ENCODE data around the gene FAM241A.
"Not testable (repeated sequence)": the region's sequence is repeated elsewhere in the genome, so short reads cannot be mapped to it uniquely, and the experiment has no call there.

Gene FAM241A

DNA sequence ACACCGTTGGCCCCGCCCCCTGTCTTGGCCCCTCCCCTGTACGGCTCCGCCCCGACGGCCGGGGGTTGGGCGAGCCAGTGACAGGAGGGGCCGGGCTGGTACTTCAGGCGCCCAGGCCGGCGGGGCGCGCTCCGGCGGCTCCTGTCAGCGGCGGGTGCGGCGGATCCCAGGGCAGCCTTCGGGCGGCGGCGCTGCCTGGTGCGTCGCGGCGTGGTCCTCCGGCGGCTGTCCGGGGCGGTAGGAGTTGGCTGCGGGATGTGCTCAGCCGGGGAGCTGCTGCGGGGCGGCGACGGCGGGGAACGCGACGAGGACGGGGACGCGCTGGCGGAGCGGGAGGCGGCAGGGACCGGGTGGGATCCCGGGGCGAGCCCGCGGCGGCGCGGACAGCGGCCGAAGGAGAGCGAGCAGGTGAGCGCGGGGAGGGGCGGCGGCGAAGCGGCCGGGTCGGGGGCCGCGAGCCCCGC is at the start of gene FAM241A:
Gene FAM241A (plus strand): TSS at position 129 of the 464 bp plus-strand sequence. CDS start 127 bp downstream, at position 256.
- peak; percentile 79 to 90 for DNase-seq (ENCODE audit: low read depth in 2 of 2, low spot score in 1 of 2)

DNA sequence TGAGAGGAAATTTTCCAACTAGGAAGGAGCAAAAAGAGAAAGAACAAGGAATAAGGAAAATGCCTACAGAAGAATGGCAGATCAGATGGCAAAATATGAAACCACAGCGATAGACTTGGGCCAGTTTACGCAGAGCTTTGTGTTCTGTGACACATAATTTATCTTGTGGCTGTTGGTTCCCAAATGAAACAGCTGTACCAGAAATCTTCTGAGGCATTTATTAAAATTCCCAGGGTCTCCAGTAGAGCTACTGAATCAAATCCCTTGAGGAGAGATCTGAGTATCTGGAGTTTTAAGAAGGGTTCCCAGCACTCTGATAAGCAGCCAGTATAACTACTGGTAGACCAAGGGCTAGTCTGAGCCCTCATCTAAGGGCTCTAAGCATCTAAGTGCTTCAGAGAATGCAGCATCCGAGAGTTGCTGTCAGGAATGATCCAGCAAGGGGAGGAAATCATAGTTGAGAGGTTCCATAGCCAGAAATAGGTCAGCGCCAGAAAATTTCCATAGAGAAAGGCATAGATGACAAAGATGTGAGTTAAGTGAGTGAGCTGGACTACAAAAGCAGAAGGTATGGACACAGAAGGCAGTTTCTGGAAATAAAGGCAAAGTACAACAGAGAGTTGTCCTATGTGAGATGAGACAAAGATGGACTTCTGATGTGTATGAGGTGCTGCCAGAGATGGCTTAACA is 46.3 kb upstream of the FAM241A start:
- DNase-seq (ENCODE audit: low read depth in 2 of 2, low spot score in 1 of 2): no peak

DNA sequence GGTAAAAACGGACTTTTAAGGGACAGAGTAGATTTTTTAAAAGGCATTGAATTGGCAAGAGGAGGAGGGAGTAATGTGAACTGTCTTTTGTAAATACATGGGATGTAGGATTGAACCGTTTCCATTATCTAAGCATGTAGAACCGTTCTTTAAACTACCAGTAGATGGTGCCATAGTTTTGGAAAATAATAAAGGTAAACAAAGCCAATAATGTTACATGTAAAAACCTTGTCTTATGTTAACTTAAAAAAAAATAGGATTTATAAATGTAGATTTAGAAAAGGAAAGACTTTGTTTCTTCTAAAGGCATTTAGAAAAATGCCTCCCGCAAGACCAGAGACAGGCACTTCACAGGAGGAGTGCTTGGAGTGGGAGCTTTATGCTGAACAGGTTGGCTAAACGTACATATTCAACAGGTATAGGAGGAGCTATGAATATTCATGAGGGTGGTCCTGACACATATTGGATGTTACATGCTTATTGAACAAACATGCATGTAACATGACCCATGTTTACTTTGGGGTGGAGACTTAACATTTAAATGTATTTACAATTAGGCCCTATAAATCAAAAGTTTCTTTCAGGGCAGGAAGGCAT is 45.5 kb upstream of the FAM241A start:
- no peak for DNase-seq (ENCODE audit: low read depth in 2 of 2, low spot score in 1 of 2)

DNA sequence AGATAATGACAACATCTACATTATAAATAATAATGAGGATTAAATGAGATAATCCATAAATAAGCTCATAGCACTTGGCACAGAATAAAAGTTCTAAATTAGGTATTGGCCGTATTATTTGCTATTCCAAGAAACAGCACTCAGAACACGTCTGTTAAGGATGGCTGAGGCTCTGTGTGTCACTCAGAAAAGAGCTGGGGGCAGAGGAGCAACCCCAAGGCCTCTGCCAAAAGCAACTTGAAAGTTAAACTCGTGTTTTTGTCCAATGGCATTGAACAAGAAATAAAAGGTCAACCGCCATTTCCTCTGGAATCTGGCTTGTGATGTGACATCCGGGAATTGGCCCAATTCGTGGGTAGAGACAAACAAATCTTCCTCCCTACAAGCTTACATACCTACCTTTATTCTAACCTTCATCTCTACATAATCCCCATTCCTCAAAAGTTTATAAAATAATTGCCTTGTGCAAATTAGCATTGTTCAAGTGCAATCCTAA is 42.3 kb upstream of the FAM241A start:
- DNase-seq (ENCODE audit: low read depth in 2 of 2, low spot score in 1 of 2): no peak

DNA sequence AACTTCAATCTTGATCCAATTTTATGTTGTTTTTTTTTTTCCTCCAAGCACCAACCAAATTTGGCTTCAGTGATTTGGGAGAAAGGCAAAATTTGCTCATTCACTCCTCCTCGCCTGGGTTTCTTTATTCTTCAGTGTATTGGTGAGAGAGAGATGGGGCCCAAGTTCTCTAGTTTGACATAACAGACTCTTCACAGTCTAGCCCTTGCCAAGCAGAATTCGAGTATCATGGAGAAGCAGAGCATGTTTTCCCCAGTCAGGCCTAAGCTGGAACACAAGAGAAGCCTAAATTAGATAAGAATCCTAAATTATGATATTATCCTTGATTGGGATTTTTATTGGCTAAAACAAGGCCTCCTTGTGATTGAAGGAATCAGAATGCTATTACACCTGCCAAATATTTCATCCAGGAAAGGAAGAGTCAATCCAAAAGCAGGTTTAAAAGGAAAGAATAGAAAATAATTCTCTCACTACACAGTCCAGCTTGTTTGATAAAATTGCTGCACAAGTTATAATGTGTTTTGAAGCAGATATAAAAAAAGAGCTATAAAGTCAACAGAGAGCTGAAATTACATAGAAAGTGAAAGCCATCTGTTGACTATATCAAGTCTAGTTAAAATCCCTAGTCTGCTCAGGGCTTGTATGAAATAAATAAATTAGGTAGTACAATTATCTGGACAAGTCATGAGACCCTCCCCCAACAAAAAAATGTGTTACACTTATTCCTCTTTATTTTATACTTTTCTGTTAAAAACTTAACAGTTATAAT is 39.9 kb upstream of the FAM241A start:
- DNase-seq (ENCODE audit: low read depth in 2 of 2, low spot score in 1 of 2): no peak

DNA sequence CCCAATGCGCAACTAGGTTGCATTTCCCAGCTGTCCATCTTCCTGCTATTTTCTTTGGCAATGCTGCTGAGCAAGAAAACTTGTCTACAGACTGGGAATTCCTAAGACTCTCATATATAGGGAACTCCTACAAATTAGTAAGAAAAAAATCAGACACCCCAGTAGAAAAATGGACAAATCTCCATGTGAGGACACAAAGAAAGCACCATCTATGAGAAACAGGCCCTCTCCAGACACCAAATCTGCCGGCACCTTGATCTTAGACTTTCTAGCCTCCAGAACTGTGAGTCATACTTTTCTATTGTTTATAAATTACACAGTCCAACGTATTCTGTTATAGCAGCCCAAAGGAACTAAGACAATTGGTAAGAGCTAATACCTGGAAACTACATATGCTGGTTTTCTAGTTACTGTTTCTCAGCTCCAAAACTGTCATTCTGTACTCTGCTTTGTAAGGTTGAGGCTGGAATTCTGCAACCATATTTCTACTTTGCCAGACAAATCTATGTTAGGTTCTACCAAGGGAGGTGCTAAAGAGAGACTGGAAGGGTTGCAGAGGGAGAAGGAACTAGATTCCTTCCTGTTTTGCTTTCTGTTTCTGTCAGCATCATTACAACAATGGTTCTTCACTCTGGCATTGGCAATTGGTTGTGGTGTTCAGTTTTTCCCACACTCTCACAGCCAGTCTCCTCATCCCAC is 35.7 kb upstream of the FAM241A start:
- DNase-seq (ENCODE audit: low read depth in 2 of 2, low spot score in 1 of 2): no peak

DNA sequence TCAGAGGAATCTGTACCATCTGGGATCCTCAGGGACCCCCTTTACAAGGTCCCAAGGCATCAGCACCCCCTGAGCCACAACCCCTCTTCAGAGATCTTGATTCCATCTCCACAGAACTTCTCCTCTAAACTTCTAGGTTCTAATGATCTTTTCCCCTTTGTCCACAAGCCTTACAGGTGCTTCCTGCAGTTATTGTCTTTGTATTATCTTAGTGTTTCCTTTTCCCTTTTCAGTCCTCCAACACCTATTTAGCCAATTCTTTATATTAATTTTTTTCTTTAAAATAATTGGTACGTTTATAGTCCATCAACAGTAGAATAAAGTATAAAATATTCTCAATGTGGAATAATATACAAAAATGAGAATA is 35.2 kb upstream of the FAM241A start:
- no peak for DNase-seq (ENCODE audit: low read depth in 2 of 2, low spot score in 1 of 2)

- DNase-seq (ENCODE audit: low read depth in 2 of 2, low spot score in 1 of 2): no peak
These were observed 33.9 kb upstream of the FAM241A start for GRCh38 chr4:112111306-112111705.

DNA sequence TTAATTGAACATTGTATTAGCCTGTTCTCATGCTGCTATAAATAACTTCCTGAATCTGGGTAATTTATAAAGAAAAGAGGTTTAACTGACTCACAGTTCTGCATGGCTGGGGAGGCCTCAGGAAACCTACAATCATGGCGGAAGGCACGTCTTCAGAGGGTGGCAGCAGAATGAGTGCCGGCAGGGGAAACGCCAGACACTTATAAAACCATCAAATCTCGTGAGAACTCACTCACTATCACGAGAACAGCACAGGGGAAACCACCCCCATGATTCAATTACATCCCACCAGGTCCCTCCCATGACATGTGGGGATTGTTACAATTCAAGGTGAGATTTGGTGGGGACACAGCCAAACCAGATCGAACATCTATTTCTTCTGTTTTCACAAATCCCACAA is 33.2 kb upstream of the FAM241A start:
- DNase-seq (ENCODE audit: low read depth in 2 of 2, low spot score in 1 of 2): not testable (repeated sequence)

DNA sequence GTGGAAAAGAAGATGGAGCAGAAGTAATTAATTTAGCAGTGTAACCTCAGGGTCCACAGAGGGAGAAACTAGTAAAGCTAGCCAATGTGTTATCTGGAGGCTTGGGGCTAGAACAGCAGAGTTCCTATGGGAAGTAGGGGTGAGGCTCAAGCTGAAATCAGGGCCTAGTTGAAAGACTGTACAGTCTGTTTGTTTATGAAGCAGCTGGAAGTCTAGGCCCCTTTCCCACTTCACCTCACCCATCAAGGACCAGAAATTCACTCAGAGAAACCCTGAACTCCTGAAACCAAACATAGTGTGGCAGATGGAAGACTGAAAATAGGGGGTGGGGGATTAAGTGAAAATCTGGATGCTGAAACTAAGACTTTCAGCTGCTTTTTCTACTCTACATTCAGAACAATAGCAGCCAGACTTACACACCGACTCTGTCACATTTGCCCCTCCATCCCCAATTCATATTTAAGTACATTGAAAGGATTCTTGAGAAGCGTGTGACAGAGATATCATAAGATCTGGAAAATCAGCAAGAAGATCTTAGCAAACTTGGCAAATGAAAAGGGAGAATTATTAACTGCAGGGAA is 32.6 kb upstream of the FAM241A start:
- no peak for DNase-seq (ENCODE audit: low read depth in 2 of 2, low spot score in 1 of 2)

GRCh38 chr4:112113864-112114263 is 31.4 kb upstream of the FAM241A start:
- DNase-seq (ENCODE audit: low read depth in 2 of 2, low spot score in 1 of 2): no peak

GRCh38 chr4:112114452-112114851 is 30.8 kb upstream of the FAM241A start:
- no peak for DNase-seq (ENCODE audit: low read depth in 2 of 2, low spot score in 1 of 2)

- DNase-seq (ENCODE audit: low read depth in 2 of 2, low spot score in 1 of 2): no peak
These were observed 26.4 kb upstream of the FAM241A start for GRCh38 chr4:112118742-112119352.

GRCh38 chr4:112119353-112119783 is 25.9 kb upstream of the FAM241A start:
- DNase-seq (ENCODE audit: low read depth in 2 of 2, low spot score in 1 of 2): no peak

DNA sequence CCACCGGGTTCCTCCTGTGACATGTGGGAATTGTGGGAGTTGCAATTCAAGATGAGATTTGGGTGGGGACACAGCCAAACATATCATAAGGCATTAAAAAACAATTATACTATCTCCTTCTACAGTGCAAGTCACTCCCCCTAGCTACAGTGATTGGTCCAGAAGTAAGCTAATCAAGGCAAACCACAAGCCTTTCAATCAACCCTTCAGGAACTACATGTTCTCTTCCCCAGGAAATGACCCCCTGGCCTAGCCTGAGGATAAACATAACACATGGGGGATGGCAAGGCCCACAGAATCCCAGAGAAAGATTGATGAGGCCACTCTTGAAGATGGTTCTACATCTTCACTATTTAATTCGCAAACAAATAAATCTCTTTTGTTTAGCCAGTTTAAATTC is 25.2 kb upstream of the FAM241A start:
- DNase-seq (ENCODE audit: low read depth in 2 of 2, low spot score in 1 of 2): no peak

DNA sequence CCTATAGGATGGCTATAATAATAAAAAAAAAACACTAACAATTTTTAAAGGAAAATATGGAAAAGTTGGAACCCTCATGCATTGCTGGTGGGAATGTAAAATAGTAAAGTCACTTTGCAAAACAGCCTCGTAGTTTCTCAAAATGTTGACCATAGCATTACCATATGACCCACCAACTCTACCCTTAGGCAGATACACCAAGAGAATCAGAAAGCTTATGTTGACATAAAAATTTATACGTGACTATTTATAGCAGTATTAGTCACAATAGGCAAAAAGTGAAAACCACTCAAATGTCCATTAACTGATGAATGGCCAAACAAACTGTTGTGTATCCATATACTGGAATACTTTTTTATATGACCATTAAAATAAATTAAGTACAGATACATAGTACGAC is 19.8 kb upstream of the FAM241A start:
- DNase-seq (ENCODE audit: low read depth in 2 of 2, low spot score in 1 of 2): no peak

GRCh38 chr4:112127048-112127637 is 18.1 kb upstream of the FAM241A start:
- no peak for DNase-seq (ENCODE audit: low read depth in 2 of 2, low spot score in 1 of 2)

GRCh38 chr4:112127803-112128202 is 17.5 kb upstream of the FAM241A start:
- DNase-seq (ENCODE audit: low read depth in 2 of 2, low spot score in 1 of 2): no peak

DNA sequence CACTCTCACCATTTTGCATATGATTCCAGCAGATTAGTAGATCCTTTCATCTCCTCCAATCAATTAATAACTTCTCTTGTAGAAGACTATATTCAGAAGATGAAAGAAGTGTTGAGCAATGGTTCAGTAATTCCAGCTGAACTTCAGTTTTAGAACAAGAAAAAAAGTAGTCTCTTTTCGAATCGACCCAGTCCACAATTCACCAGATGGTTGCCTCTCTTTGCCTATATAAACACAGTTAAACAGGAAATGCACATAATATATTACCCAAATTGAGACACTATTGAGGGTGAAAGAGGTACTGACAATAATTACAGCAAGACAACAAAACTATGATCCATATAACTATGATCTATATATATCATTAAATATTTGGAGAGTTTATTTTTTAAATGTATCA is 16.8 kb upstream of the FAM241A start:
- no peak for DNase-seq (ENCODE audit: low read depth in 2 of 2, low spot score in 1 of 2)

DNA sequence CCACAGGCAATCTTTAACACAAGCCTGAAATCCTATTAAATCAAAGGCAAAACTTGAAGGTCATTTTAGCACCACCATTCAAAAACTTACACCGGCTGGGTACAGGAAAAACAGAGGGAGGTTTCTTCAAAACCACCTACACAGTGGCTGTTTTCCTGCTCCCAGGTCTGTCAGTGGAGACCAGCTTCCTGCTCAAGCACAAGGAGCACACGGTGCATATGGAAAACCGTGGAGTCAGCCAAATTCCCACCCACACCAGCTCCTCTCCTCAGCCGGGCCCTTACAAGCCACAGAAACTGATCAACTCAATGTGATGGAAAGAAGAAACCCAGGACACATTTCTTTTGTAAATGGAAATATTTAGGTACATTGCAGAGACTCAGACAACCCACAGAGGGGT is 14.3 kb upstream of the FAM241A start:
- DNase-seq (ENCODE audit: low read depth in 2 of 2, low spot score in 1 of 2): no peak

All from stimulated activated CD8-positive, alpha-beta memory T cell treated with anti-CD3 and anti-CD28 coated beads, Interleukin-4, amount 100 ng/mL, for 4 hours (primary cell).